ENCODE results near the gene NUDT8. TPM values are rescaled to one million over a fixed set of nuclear protein-coding genes. Genes with fewer than 3 reads are reported as not detected.

The NUDT8 gene
- total RNA-seq, 1 experiment from 2014 or later: 3.5 TPM

Small RNA genes lying within 50 kb of the gene (small RNA-seq; reads per million reads assigned to genes)
- gene AP003385.3: 0 reads per million in 2 experiments

Other genes with a start within 250 kb of the NUDT8 start
- gene RAD9A, start 238.0 kb downstream of the NUDT8 start, total RNA-seq (2014; rRNA removed; shearing (Covaris generic)): 4.2 and 5.9 TPM in 2 replicates
- gene PPP1CA, start 228.1 kb downstream of the NUDT8 start, total RNA-seq (2014; rRNA removed; shearing (Covaris generic)): 137 and 159 TPM in 2 replicates
- not detected in 2 replicates for gene TBC1D10C, start 225.9 kb downstream of the NUDT8 start, total RNA-seq (2014; rRNA removed; shearing (Covaris generic))
- 0.09 and 0.12 TPM in 2 replicates for gene CARNS1, start 214.3 kb downstream of the NUDT8 start, total RNA-seq (2014; rRNA removed; shearing (Covaris generic))
- 21.6 and 23.6 TPM in 2 replicates for gene RPS6KB2, start 201.4 kb downstream of the NUDT8 start, total RNA-seq (2014; rRNA removed; shearing (Covaris generic))
- not detected in 2 replicates for gene PTPRCAP, start 192.3 kb downstream of the NUDT8 start, total RNA-seq (2014; rRNA removed; shearing (Covaris generic))
- 29.2 and 33.0 TPM in 2 replicates for gene CORO1B, start 186.5 kb downstream of the NUDT8 start, total RNA-seq (2014; rRNA removed; shearing (Covaris generic))
- not detected in 2 replicates for gene GPR152, start 177.2 kb downstream of the NUDT8 start, total RNA-seq (2014; rRNA removed; shearing (Covaris generic))
- 3.2 and 4.1 TPM in 2 replicates for gene CABP4, start 174.6 kb downstream of the NUDT8 start, total RNA-seq (2014; rRNA removed; shearing (Covaris generic))
- 7.4 and 19.9 TPM in 2 replicates for gene TMEM134, start 160.7 kb downstream of the NUDT8 start, total RNA-seq (2014; rRNA removed; shearing (Covaris generic))
- gene AIP, start 146.9 kb downstream of the NUDT8 start, total RNA-seq (2014; rRNA removed; shearing (Covaris generic)): 49.2 and 49.5 TPM in 2 replicates
- gene PITPNM1, start 124.6 kb downstream of the NUDT8 start, total RNA-seq (2014; rRNA removed; shearing (Covaris generic)): 24.5 TPM in 2 replicates
- gene CDK2AP2, start 121.8 kb downstream of the NUDT8 start, total RNA-seq (2014; rRNA removed; shearing (Covaris generic)): 25.1 and 29.6 TPM in 2 replicates
- gene CABP2, start 106.5 kb downstream of the NUDT8 start, total RNA-seq (2014; rRNA removed; shearing (Covaris generic)): not detected in 2 replicates
- gene GSTP1, start 46.1 kb downstream of the NUDT8 start, total RNA-seq (2014; rRNA removed; shearing (Covaris generic)): 665 and 811 TPM in 2 replicates
- gene NDUFV1, start 23.0 kb downstream of the NUDT8 start, total RNA-seq (2014; rRNA removed; shearing (Covaris generic)): 152 and 162 TPM in 2 replicates
- not detected in 2 replicates for gene TBX10, start 9.8 kb upstream of the NUDT8 start, total RNA-seq (2014; rRNA removed; shearing (Covaris generic))
- not detected in 2 replicates for gene ACY3, start 20.8 kb upstream of the NUDT8 start, total RNA-seq (2014; rRNA removed; shearing (Covaris generic))
- not detected in 2 replicates for gene ALDH3B2, start 44.7 kb upstream of the NUDT8 start, total RNA-seq (2014; rRNA removed; shearing (Covaris generic))

Measured in NCI-H460 (cell line).